HG02798 (cell line): ENCODE measurements around the gene RAB3D.
"Not testable (repeated sequence)": the region's sequence is repeated elsewhere in the genome, so short reads cannot be mapped to it uniquely, and the experiment has no call there.

Experiments
- ATAC-seq: cut with Tn5 transposase; IDR thresholded peaks from one replicate; pipeline ENCODE4 v1.9.1; 2021; ENCODE audit warnings: mild to moderate bottlenecking; ENCODE audit not compliant: unreplicated experiment, poor library complexity

Gene RAB3D

DNA sequence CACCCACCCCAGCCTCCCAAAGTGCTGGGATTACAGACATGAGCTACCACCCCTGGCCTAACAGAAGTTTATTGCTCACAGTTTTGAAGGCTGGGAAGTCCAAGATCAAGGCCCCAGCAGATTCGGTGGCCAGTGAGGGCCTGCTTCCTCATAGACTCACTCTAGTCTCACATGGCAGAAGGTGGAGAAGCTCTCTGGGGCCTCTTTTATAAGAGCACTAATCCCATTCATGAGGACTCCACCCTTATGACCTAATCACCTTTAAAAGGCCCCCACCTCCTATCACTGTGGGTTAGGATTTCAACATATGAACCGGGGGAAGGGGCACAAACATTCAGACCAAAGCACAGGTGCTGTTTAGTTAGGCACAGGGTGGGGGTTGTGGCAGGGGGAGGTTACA, 28.1 kb upstream of the RAB3D start:
- no peak for ATAC-seq

DNA sequence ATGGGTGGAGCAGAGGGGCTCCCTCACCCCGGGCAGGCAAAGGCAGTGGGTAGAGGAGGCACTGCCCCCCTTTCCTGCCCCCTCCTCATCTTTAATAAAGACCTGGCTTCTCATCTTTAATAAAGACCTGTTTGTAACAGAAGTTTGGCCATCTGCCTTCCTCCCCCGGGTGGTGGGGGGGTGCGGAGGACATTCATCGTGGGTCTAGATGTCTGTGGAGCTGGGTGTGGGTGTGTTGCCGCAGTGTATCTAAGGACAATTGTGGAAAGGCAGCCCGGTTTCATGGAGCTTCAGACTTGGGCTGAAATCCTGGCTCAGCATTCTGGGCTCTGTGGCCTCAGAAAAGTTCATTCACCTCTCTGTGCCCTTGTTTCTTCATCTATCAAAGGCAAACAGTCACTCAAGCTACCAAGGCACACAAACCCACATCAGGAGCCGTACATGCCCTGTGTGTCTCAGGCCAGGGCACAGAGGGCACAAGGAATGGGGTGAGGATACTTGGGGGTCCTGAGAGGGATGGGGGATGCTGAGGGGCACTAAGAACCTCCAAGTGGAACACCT, 26.2 kb upstream of the RAB3D start:
- no peak for ATAC-seq

DNA sequence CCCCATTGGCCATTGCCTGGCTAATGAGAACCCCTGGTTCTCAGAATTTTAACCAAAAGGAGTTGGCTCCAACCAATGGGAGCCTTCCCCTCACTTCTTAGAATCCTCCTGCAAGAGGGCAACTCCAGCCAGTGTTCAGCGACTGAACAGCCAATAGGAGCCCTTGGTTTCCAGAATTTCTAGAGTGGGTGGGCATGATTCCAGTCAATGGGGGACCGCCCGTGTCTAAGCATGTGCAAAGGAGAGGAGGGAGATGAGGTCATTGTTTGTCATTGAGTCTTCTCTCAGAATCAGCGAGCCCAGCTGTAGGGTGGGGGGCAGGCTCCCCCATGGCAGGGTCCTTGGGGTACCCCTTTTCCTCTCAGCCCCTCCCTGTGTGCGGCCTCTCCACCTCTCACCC, 25.5 kb upstream of the RAB3D start:
- ATAC-seq, result no peak

DNA sequence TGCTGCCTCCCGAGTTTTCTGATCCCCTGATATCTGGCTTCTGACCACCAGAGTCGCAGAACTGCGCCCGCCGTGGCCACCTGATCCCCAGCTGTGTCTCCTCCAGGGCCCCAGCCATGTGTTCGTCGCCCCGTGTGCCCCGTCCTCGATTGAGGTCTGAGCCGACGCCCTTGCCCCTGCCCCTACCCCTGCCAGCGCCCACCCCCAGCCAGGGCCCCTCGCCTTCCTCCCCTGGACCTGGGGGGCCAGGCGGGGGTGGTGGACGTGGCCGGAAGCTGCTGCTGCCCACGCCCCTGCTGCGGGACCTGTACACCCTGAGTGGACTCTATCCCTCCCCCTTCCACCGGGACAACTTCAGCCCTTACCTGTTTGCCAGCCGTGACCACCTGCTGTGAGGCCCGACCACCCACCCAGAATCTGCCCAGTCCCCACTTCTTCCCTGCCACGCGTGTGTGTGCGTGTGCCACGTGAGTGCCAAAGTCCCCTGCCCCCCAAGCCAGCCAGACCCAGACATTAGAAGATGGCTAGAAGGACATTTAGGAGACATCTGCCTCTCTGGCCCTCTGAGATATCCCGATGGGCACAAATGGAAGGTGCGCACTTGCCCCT, 24.9 kb upstream of the RAB3D start:
- ATAC-seq, result no peak

DNA sequence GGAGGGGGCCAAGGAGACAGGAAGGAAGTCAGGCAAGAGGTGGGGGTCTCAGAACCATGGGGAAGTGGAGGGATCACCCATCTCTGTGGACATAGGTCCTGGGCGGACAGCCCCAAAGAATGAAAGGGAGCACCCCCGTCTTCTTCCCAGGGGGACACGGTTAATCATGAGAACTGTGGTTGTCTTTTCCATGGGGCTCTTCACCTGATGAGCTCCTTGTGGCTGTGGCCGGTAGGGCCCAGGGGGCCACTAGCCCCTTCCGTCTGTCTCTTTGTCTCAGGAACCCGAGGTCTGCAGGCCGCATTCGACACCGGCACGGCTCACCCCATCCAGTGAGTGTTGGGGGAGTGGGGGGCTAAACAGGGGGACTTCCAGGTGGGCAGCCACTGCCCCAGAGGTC, 24.4 kb upstream of the RAB3D start:
- no peak for ATAC-seq

DNA sequence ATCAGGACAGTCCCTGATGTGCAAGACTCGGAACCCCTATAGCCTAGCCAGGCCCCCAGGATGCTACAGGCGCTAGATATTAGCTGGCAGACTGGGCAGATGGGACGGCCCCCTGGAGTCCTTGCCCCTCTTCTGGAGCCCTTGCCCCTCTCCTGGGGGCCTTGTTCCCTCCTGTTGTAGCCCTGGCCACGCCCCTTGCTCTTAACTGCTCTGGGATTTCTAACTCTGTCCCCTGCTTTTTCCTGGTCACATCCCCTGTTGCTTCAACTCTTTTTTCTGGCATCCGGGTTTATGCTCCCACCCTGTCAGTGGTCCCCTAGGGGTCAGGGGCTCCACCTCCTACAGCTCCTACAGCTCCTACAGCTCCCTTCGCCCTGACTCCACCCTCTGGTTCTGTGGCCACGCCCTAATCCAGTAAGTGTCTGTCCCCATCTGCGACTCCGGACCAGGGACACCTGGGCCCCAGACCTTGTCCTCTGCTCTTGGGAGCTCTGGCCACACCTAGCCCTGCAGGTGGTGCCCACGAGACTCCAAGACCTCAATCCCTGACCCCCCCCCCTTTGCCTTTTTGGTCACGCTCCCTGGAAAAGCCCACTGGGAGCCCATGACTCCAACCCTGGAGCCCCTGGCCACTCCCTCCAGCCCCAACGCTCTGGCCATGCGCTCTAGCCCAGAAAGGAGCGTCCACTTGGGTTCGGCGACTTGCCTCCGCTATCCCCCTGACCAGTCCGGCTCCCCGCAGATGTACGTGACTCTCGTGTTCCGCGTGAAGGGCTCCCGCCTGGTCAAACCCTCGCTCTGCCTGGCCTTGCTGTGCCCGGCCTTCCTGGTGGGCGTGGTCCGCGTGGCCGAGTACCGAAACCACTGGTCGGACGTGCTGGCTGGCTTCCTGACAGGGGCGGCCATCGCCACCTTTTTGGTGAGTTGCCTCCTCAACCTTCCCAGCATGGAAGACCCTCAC, 22.6 kb upstream of the RAB3D start:
- no peak for ATAC-seq

DNA sequence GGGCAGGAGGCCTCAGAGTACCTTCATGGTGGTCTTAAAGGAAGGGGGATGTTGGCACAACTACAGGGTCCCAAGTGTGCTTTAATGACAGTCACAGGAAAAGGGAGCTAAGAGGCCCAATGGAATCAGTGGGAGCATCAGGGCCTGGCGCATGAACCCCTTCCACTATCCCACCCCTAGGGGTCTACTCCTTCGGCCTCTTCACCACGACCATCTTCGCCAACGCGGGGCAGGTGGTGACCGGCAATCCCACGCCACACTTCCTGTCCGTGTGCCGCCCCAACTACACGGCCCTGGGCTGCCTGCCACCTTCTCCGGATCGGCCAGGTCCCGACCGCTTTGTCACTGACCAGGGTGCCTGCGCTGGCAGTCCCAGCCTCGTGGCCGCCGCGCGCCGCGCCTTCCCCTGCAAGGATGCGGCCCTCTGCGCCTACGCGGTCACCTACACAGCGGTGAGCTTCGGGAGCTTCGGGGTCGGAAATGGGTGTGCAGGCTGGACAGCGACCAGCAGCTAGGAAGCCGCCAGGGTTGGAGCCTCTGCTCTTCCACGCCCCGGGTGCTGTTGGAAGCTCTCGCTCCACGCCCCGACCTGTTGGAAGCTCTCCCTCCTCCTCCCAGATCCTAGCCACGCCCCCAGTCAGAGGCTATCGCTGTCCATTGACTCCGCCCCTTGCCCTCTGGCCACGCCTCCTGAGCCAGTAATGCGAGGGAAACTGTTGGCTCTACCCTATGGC, 21.7 kb upstream of the RAB3D start:
- ATAC-seq, result no peak

DNA sequence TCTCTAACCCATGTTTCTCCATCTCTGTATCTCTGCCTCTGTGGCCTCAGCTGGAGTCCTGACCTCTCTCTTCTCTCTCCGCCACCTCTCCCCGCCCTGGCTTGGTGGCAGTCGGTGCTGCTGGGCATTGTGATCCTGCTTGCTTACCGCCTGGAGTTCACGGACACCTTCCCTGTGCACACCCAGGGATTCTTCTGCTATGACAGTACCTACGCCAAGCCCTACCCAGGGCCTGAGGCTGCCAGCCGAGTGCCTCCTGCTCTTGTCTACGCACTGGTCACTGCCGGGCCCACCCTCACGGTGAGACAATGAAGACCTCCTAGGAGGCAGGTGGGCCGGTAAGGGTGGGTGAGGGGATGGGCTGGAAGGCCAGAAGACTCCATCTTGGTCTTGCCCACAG, 20.0 kb upstream of the RAB3D start:
- no peak for ATAC-seq

DNA sequence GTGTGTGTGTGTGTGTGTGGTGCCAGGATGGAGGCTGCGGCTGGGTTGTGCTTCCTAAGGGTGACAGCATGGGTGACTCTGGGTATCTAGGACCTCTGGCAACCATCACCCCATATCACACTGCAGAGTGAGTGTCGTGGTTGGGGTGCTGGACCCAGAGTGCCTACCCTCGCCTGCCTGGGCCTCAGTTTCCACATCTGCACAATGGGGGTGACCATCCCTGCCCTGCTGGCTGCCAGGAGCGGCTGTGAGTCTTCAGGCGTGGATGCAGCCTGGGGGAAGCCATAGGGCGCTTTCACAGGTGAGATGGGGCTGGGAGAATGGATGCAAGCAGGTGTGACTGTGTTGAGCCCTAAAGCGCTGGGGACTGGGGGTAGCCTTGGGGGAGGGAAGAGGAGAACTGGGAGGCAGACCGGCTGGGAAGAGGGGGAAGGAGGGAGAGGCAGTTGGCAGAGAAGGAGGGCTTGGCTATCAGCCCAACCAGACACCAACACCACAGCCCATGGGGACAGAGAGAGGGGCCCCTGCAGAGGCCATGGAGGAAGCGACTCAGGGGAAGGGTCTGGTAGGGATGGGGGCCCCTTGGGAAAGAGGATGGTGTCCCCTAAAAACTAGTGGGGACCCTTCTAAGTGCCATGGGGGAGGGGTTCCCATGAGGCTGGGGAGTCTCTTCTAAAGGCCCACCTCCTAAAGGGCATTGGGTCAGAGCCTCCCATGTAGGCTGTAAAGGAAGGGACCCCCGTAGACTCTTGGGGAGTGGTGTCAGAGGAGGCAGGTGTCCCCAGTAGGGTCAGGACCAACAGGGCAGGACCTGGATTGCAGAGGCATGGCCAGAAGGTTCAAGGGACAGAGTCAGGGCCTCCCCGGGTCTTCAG, 17.5 kb upstream of the RAB3D start:
- ATAC-seq, result no peak

DNA sequence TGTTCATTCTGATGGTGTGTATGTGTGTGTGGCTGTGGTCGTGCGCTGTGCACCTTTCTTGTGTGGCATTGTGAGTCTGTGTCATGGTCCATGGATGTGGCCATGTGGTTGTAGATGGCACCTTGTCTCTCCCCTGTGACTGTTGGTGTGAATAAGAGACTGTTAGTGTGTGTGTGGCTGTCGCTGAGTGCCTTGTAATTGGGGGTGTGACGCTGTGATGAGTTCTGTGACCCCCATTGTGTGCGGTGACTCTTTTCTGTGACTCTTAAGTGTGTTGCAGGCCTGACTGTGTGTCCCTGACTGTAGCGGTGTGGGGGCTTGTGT, 16.6 kb upstream of the RAB3D start:
- ATAC-seq, result no peak

DNA sequence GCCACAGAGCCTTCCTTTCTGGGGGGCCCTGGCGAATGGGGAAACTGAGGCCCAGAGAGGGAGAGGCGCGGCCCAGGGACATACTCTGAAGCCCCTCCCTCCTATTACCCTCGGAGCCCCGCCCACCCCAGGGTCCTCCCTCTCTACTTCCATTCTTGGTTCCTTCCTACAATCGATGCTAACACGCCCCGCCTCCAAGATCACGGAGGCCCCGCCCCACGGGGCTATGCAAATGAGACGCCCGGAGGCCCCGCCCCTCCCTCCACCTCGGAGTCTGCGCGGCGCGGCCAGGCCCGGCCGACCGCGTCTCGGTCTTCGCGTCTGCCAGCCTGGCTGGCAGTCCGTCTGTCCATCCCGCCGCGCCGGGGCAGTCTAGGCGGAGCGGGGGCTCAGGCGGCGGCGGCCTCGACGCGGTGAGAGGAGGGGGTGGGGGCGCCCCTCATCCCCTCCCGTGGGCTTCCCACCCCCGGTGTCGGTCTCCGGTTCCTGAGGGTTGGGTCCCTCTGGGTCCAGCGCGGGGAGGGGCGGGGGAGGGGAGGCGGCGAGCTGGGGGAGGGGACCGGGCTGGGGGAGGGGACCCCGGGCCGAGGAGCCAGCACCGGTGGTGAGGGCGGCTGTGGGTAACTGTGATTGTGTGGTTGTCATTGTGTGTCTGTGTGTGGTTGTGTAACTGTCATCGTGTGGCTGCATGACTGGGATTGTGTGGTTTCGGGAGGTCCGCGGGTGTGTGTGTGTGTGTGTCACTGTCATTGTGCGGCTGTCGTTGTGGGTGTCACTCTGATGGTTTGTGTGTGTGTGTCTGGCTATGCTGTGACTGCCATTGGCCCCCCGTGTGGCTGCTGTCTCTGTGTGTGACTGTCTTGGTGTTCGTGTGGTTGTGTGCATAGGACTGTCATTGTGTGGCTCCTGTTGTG, 16.0 kb upstream of the RAB3D start, which contains the start of gene PLPPR2:
TSS of gene PLPPR2 (plus strand) at position 273 of the 914 bp plus-strand sequence. CDS start 2,242 bp downstream, outside the sequence.
- peak; percentile 63 for ATAC-seq

DNA sequence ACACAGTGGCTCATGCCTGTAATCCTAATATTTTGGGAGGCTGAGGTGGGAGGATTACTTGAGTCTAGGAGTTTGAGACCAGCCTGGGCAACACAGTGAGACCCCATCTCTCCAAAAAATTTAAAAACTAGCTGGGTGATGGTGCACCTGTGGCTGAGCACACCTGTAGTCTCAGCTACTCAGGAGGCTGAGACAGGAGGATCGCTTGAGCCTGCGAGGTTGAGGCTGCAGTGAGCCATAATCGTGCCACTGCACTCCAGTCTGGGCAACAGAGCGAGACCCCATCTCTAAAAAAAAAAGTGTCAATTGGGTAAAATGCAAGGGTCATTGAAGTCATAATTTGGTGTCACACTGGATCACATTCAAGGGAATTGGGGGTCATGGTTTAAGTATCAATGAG, 14.6 kb upstream of the RAB3D start:
- not testable (repeated sequence) for ATAC-seq

DNA sequence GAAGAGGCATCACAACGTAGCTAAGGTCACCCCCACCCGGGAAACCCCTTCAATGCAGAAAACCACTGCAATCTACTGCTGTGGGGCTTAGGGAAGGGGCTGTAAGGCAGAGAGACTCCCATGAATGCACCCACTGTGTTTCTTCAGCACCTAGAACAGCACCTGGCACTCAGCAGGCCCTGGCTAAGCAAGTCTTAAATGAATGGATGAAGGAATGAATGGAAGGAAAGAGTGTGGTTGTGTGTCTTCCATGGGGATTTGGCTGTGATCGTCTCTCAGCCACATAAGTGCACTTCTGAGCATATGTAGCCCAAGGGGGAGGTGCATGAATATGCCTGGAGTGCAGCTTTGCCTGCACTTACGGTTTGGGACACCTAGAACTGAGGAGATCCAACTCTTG, 9.7 kb upstream of the RAB3D start:
- no peak for ATAC-seq

DNA sequence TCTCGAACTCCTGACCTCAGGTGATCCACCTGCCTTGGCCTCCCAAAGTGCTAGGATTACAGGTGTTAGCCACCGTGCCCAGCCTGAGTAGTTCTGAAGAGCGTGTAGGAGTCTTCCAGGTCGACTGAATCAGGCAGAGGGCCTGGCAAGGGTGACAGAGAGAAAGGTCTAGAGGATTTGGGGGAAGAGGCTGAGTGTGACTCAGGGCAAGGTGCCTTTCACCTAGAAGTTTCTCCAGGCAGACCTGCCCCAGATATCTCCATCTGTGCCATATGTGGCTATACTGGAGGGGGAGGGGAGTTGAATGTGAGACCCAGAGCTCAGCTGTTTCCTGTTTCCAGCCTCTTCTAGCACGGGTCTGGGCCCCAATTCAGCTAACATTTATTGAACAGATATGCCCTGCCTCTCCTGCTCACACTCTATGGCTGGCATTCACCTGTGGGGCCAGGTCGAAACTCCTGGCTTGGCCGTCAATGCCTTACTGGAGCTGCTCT, 8.1 kb upstream of the RAB3D start:
- no peak for ATAC-seq

DNA sequence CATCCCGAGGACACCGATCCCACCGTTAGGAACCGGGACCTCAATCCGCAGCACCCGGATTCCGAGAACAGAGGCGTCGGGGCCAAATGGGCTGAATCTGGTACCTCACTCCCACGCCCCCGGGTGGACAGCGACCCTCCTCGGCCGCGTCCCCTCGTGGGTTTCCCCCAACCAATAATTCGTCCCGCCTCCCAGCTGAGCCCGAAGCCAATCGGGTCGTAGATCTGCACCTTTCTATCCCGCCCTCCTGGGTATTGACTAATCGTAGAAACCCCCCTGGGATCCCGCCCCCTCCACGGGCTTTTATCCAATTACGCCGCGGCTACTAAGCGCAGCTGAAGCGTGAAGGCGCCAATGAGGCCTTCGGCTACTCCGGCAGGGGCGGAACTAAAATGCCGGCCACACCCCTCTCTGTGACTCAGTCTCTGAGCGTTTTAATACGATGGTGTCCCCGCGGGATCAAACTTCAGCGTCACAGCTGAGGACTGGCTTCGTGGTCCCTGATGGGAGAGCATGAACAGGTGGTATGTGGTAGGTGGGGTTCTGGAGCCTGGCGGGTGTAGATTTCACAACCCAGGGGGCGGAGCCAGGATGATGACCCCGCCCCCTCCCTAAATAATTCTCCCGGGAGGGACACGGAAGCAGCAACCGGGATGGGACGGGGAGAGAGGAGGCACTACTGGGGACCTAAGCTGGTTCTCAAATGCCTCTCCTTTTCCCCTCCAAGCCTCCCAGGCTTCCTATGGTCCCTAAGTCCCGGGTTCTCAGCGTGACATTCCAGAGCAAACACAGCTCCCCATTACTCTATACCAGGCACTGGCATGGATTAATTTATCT, 6.9 kb upstream of the RAB3D start, which contains the start of the genes CCDC159 and TMEM205:
TSS of gene CCDC159 (plus strand) at position 416 of the 837 bp plus-strand sequence. CDS start at position 504, 88 bp downstream.
TSS of gene TMEM205 (minus strand) at position 165 of the 837 bp plus-strand sequence. CDS start 649 bp downstream, outside the sequence.
- ATAC-seq, result peak; percentile 95

DNA sequence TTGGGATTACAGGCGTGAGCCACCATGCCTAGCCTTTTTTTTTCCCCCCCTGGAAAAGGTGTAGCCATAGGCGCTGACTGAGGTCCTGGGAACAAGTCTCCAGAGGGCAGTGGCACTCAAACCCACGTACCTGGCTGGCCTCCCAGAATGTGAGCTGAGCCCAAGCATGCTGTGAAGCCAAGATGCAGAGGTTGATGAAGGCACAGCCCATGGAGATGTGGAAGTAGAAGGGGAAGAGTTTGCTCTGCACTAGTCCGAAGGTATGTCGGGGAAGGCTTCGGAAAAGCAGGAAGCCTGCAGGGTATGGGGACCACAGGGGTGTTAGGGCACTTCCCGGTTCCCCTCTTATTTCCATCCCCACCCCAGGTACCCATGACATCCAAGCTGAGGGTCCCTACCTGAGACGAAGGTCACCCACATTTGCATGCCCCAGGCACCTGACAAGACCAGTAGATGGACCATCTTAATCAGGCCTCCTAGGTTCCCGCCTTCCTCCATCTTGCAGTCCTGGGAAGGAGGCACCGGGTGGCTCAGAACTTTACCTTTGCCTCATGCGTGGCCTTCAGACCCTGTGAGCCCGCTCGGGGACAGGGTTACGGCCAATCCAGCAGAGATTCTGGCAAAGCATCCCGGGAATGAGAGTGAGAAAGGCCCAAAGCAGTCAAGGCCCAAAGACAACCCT, 5.8 kb upstream of the RAB3D start:
- ATAC-seq, result no peak

DNA sequence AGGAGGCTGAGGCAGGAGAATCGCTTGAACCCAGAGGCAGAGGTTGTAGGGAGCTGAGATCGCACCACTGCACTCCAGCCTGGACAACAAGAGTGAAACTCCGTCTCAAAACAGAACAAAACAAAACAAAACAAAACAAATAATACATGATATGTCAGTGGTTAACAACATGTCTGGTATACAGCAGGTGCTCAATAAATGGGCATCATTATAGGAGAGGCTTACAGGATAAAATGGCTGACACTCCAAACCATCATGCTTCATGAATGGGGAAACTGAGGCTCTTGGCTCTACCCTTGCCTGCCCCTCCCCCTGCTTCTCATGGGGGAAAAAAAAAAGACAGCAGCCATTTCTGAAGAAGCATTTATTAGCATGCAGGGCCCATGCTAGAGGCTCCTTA, 3.0 kb upstream of the RAB3D start:
- no peak for ATAC-seq
